ENCODE results near the gene RNF166.
A peak's percentile ranks its signal among the peaks of the same experiment; 100 is the strongest.

Gene RNF166

DNA sequence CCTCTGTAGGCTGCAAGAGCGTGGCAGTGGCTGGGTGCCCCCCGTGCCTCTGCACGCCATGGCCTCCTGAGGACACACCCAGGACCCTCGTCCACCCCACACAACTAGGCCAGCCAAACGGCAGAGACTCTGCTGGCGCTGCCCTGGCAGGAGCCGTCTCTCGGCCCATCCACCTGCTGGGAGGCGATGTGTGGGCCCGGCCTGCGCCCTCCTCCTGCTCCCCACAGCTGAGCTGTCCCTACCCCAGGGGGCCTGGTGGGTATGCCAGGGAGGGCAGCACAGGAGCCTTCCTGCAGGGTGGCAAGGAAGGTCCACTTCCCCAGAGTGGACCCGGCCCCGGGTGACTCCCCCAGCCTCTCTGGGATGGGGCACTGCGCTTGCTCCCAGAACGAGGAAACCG is 7.0 kb downstream of the RNF166 start:
- DNase-seq (ENCODE audit: low read depth): no peak
- H3K4me3 ChIP-seq (ENCODE audit: low read depth, low read length): no peak overlapping the region
- TF ChIP-seq, protein P1, sequence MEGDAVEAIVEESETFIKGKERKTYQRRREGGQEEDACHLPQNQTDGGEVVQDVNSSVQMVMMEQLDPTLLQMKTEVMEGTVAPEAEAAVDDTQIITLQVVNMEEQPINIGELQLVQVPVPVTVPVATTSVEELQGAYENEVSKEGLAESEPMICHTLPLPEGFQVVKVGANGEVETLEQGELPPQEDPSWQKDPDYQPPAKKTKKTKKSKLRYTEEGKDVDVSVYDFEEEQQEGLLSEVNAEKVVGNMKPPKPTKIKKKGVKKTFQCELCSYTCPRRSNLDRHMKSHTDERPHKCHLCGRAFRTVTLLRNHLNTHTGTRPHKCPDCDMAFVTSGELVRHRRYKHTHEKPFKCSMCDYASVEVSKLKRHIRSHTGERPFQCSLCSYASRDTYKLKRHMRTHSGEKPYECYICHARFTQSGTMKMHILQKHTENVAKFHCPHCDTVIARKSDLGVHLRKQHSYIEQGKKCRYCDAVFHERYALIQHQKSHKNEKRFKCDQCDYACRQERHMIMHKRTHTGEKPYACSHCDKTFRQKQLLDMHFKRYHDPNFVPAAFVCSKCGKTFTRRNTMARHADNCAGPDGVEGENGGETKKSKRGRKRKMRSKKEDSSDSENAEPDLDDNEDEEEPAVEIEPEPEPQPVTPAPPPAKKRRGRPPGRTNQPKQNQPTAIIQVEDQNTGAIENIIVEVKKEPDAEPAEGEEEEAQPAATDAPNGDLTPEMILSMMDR (IDR thresholded peaks at IDR 0.05; ENCODE audit: low read depth, low read length, missing control alignments): no peak
- in situ Hi-C loops (cut with HindIII; ENCODE audit: low sequenced_read_pairs): no loop called here

- TF ChIP-seq, protein P1 (IDR thresholded peaks at IDR 0.05; ENCODE audit: low read depth, low read length, missing control alignments): no peak
- no peak overlapping the region for H3K4me3 ChIP-seq (ENCODE audit: low read depth, low read length)
- no peak for DNase-seq (ENCODE audit: low read depth)
- in situ Hi-C loops (cut with HindIII; ENCODE audit: low sequenced_read_pairs): no loop called here
Observed at GRCh38 chr16:88698646-88699045, 7.6 kb downstream of the RNF166 start.

GRCh38 chr16:88697831-88698615 is 8.2 kb downstream of the RNF166 start:
- DNase-seq (ENCODE audit: low read depth): no peak
- in situ Hi-C loops (cut with HindIII; ENCODE audit: low sequenced_read_pairs): no loop called here

GRCh38 chr16:88697116-88697830 is 8.9 kb downstream of the RNF166 start:
- TF ChIP-seq, protein P1 (IDR thresholded peaks at IDR 0.05; ENCODE audit: low read depth, low read length, missing control alignments): no peak
- in situ Hi-C loops (cut with HindIII; ENCODE audit: low sequenced_read_pairs): no loop called here
- H3K4me3 ChIP-seq (ENCODE audit: low read depth, low read length): no peak overlapping the region
- no peak for DNase-seq (ENCODE audit: low read depth)

More at GRCh38 chr16:88697831-88698615, 8.2 kb downstream of the RNF166 start:
- no peak overlapping the region for H3K4me3 ChIP-seq (ENCODE audit: low read depth, low read length)
- TF ChIP-seq, protein P1 (IDR thresholded peaks at IDR 0.05; ENCODE audit: low read depth, low read length, missing control alignments): peak; percentile 47

DNA sequence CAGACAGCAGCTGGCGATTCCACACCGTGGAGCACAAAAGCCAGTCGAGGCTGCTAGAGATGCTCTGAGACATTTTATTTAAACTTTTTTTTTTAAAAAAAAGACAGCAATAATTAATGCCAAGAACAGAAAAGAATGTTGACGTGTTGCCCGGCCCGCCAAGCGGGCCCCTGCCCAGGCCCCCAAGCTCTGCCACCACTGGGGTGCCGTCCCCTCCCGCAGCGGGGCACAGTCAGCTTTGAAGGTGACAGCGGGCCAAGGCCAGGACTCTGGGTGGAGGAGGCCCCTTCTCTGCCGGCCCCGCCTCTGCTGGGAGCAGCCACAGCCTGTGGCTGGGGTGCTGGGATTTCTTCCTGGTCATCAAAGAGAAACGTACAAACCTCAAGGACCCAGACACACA is 9.8 kb downstream of the RNF166 start:
- TF ChIP-seq, protein P1 (IDR thresholded peaks at IDR 0.05; ENCODE audit: low read depth, low read length, missing control alignments): no peak
- in situ Hi-C loops (cut with HindIII; ENCODE audit: low sequenced_read_pairs): no loop called here

DNA sequence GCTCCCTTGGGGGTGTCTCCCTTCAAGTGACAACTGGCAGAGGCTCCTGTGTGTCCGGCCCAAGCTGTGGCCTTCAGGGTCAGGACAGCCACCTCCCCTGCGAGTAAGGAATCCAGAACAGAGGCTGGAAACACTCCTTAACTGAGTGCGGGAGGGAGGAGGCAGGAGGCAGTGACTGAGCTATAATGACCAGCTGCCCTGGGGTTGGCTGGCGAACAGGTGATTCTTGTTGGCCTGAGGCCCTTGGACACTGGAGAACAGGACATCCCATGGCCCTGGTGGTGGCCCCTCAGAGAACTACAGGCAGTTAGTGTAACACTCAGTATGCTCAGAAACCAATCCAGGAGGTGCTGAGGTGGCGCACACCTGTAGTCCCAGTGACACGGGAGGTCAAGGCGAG is 10.5 kb downstream of the RNF166 start:
- TF ChIP-seq, protein P1 (IDR thresholded peaks at IDR 0.05; ENCODE audit: low read depth, low read length, missing control alignments): no peak
- in situ Hi-C loops (cut with HindIII; ENCODE audit: low sequenced_read_pairs): no loop called here
- no peak overlapping the region for H3K4me3 ChIP-seq (ENCODE audit: low read depth, low read length)
- DNase-seq (ENCODE audit: low read depth): no peak

More for the DNA sequence above, 9.8 kb downstream of the RNF166 start:
- H3K4me3 ChIP-seq (ENCODE audit: low read depth, low read length): no peak overlapping the region
- no peak for DNase-seq (ENCODE audit: low read depth)
